A549 (cell line): ENCODE results near the gene CES1.
"Not testable (repeated sequence)": the region's sequence is repeated elsewhere in the genome, so short reads cannot be mapped to it uniquely, and the experiment has no call there.

Experiments used
- CBX8 ChIP-seq: fragments of 200-600 bp; sonication (generic); IDR thresholded peaks from 2 replicates; pipeline ENCODE4 v1.6.1; 2016
- CEBPB ChIP-seq, 2 experiments: fragments of >200 bp in 1 of 2; sonication (Bioruptor Twin) in 1 of 2; formaldehyde crosslinking in 1 of 2; IDR thresholded peaks; 2 replicates each; pipeline ENCODE4 v1.6.1; 2012 to 2016
- FOSL2 ChIP-seq, 2 experiments: fragments of 450-650 bp in 1 of 2; fragments of >200 bp in 1 of 2; sonication (Bioruptor Twin) in 1 of 2; formaldehyde crosslinking; IDR thresholded peaks; 2 replicates each; pipeline versions ENCODE4 v1.5.0 to v1.6.1; 2016 to 2020; ENCODE audit warnings: mild to moderate bottlenecking in 1 of 2, moderate library complexity in 1 of 2
- JUNB ChIP-seq: fragments of >200 bp; sonication (Bioruptor Twin); formaldehyde crosslinking; IDR thresholded peaks from 2 replicates; pipeline ENCODE4 v1.6.1; 2016
- NPAS2 ChIP-seq: fragments of 250-450 bp; sonication (Bioruptor Pico); IDR thresholded peaks from 2 replicates; pipeline ENCODE4 v1.8.0; 2022; ENCODE audit warnings: mild to moderate bottlenecking, moderate library complexity, borderline replicate concordance
- POLR2A ChIP-seq: IDR thresholded peaks from 2 replicates; pipeline ENCODE4 v1.6.1; 2012; ENCODE audit warnings: mild to moderate bottlenecking, low read length
- RAD21 ChIP-seq, 2 experiments: fragments of >200 bp in 1 of 2; sonication (Bioruptor Twin) in 1 of 2; formaldehyde crosslinking in 1 of 2; IDR thresholded peaks in 1 of 2; conservative IDR thresholded peaks in 1 of 2; 2 replicates in 1 of 2; 3 replicates in 1 of 2; pipeline ENCODE4 v1.6.1; 2012 to 2018; ENCODE audit warnings: inconsistent platforms in 1 of 2
- RNF2 ChIP-seq: fragments of 200-600 bp; sonication (generic); IDR thresholded peaks from 2 replicates; pipeline ENCODE4 v1.6.1; 2016; ENCODE audit warnings: low read depth, mild to moderate bottlenecking, antibody characterized with exemption, moderate library complexity, borderline replicate concordance
- TF ChIP-seq, protein P1 (sequence below): fragments of >200 bp; sonication (Bioruptor Twin); formaldehyde crosslinking; IDR thresholded peaks from 3 replicates; pipeline ENCODE4 v1.5.1; 2016
- TF ChIP-seq, protein P2 (sequence below): fragments of 200-600 bp; sonication (generic); IDR thresholded peaks from 2 replicates; pipeline ENCODE4 v1.6.1; 2016; ENCODE audit warnings: antibody characterized with exemption, mild to moderate bottlenecking, moderate library complexity
- TF ChIP-seq, protein P3 (sequence below): IDR thresholded peaks from 2 replicates; pipeline ENCODE4 v1.6.1; 2012; ENCODE audit warnings: low read depth, borderline replicate concordance
- TF ChIP-seq, protein P4 (sequence below): fragments of 450-650 bp; IDR thresholded peaks from 2 replicates; pipeline ENCODE4 v1.6.1; 2014; ENCODE audit warnings: antibody characterized with exemption

DNA sequence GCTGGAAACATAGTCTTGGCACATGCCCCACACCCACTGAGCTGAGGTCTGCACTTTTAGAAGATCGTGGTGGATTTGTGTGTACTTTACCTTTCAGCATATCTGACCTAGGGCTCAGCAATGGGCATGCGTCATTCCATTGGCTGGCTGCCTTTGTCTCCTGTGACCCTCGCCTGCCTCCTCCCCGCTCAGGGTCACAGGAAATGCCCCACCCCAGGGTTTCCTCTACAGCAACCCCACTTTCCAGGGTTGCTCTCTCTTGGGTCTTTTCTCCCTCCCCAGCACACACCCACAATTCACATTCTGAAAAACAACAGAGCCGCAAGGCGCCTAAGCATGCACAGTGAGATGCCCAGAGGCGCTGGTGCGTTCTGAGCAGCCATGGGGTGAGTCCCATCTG lies 29.2 kb downstream of the CES1 start:
- TF ChIP-seq, protein P1, sequence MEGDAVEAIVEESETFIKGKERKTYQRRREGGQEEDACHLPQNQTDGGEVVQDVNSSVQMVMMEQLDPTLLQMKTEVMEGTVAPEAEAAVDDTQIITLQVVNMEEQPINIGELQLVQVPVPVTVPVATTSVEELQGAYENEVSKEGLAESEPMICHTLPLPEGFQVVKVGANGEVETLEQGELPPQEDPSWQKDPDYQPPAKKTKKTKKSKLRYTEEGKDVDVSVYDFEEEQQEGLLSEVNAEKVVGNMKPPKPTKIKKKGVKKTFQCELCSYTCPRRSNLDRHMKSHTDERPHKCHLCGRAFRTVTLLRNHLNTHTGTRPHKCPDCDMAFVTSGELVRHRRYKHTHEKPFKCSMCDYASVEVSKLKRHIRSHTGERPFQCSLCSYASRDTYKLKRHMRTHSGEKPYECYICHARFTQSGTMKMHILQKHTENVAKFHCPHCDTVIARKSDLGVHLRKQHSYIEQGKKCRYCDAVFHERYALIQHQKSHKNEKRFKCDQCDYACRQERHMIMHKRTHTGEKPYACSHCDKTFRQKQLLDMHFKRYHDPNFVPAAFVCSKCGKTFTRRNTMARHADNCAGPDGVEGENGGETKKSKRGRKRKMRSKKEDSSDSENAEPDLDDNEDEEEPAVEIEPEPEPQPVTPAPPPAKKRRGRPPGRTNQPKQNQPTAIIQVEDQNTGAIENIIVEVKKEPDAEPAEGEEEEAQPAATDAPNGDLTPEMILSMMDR: not testable (repeated sequence)
- not testable (repeated sequence) for TF ChIP-seq CBX8; RNF2; NPAS2; CEBPB (IDR thresholded peaks at IDR 0.05); POLR2A; JUNB; RAD21 (conservative IDR thresholded peaks at IDR 0.05 in 1 of 2, IDR thresholded peaks at IDR 0.05 in 1 of 2); FOSL2 (IDR thresholded peaks at IDR 0.05); FOSL2 (CRISPR knock-in tag; IDR thresholded peaks at IDR 0.05)
- TF ChIP-seq, protein P2, sequence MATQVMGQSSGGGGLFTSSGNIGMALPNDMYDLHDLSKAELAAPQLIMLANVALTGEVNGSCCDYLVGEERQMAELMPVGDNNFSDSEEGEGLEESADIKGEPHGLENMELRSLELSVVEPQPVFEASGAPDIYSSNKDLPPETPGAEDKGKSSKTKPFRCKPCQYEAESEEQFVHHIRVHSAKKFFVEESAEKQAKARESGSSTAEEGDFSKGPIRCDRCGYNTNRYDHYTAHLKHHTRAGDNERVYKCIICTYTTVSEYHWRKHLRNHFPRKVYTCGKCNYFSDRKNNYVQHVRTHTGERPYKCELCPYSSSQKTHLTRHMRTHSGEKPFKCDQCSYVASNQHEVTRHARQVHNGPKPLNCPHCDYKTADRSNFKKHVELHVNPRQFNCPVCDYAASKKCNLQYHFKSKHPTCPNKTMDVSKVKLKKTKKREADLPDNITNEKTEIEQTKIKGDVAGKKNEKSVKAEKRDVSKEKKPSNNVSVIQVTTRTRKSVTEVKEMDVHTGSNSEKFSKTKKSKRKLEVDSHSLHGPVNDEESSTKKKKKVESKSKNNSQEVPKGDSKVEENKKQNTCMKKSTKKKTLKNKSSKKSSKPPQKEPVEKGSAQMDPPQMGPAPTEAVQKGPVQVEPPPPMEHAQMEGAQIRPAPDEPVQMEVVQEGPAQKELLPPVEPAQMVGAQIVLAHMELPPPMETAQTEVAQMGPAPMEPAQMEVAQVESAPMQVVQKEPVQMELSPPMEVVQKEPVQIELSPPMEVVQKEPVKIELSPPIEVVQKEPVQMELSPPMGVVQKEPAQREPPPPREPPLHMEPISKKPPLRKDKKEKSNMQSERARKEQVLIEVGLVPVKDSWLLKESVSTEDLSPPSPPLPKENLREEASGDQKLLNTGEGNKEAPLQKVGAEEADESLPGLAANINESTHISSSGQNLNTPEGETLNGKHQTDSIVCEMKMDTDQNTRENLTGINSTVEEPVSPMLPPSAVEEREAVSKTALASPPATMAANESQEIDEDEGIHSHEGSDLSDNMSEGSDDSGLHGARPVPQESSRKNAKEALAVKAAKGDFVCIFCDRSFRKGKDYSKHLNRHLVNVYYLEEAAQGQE: not testable (repeated sequence)
- TF ChIP-seq, protein P3, sequence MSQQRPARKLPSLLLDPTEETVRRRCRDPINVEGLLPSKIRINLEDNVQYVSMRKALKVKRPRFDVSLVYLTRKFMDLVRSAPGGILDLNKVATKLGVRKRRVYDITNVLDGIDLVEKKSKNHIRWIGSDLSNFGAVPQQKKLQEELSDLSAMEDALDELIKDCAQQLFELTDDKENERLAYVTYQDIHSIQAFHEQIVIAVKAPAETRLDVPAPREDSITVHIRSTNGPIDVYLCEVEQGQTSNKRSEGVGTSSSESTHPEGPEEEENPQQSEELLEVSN: not testable (repeated sequence)
- TF ChIP-seq, protein P4, sequence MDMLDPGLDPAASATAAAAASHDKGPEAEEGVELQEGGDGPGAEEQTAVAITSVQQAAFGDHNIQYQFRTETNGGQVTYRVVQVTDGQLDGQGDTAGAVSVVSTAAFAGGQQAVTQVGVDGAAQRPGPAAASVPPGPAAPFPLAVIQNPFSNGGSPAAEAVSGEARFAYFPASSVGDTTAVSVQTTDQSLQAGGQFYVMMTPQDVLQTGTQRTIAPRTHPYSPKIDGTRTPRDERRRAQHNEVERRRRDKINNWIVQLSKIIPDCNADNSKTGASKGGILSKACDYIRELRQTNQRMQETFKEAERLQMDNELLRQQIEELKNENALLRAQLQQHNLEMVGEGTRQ: not testable (repeated sequence)
